GM18526 (cell line): ENCODE measurements around the gene ZNF407.

Experiments used
- POLR2A ChIP-seq: IDR thresholded peaks from 3 replicates; pipeline ENCODE4 v1.6.1; 2011; ENCODE audit not compliant: insufficient read length; ENCODE audit errors: extremely low read depth

The ZNF407 gene

DNA sequence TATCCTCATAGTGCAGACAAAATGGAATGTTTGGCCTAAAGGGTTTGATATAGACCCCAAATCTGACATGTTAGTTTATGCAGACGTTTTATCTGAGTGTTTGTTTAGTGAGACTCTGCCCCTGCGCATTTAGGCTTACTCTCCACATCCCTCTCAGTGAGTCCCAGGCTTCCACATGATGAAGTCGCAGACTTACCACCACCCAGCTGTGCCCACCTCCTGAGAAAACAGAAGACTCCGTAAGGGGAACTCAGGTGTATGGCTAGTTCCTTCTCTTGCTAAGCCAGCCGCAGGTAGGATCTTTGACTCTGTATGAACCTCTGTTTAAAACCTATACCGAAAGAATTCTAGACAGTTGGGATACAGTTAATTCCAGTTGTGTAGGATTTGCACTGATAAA, 338.7 kb downstream of the ZNF407 start:
- TF ChIP-seq POLR2A, result no peak

- TF ChIP-seq POLR2A, result no peak
Measured at GRCh38 chr18:74937291-74937690, 339.6 kb downstream of the ZNF407 start.

DNA sequence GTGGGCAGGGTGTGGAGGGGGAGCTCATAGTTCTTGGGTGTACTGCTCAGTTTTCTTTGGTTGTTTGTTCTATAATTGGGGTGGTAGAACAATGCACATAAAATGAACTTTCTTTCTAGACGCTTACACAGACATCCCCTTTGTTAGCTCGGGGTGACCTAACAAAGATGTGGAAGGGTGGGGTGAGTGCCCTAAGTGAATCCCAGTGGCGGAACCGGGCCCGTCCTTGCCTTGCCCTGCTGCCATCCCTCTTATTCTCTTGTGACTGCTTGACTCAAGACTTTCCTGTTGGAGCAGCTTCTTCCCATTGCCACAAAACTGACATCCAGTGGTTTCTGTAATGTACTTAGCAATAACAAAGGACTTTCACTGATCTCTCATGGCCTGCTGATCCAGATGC, 343.2 kb downstream of the ZNF407 start:
- TF ChIP-seq POLR2A, result no peak

DNA sequence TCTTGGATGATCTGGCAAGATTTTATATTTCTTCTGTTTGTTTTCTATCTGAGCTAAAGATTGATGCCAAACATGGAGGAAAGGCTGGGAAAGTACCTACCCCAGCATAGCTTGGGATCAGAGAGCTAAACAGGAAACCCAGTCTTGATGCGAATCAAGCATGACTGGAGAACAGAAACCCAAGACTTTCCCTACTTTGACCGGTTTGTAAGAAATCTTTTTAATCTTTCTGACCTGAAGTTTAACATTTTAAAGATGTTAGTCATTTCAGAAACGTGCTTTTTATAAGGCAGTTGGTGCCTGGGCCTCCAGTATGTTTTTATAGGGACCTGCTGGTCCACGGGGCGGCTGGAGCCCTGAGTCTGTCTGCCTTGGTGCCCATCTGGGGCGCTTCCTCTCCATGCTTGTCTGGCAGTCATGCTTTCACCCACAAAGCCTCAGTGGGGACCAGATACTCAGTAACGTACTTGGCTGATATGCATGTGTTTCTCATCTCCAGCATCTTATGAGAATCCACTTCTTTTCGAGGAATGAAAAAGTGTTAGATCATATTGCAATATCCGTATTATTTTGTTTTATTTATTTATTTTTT, 344.7 kb downstream of the ZNF407 start:
- no peak for TF ChIP-seq POLR2A

GRCh38 chr18:74944676-74945075, 347.0 kb downstream of the ZNF407 start:
- TF ChIP-seq POLR2A, result no peak

DNA sequence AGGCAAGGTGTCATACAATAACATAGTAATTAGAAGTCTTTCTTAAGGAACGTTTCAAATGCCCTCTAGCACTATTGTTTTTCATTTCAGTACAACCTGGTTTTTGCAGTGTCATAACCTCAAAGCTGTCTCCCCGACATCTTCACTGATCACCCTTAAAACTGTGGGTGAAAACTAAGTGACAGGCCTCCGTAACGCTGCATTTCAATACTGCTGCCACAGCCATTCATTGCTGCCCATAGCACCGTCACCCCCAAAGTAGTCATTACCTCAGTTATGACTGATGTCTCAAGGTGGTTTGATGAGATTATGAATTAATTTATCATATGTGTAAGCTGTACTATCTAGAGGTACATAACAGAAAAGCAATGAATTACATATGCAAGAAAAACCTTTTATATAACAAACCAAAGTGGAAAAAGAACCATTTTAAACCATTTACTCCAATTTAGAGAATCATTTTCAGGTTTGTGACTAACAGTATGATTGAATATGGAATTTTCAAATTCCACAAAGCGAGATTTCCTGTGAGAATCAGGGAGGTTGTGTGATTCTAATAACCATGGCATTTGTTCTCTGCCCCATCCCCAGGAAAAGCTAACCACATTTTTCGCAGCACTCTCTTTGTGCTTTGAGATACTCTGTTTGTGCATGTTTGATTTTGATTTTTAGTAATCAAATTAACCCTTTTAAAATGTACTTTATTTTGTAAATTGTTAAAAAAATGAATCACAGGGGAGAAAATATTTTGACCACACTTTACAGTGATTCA, 348.3 kb downstream of the ZNF407 start:
- no peak for TF ChIP-seq POLR2A

GRCh38 chr18:74946646-74947375, 349.1 kb downstream of the ZNF407 start:
- TF ChIP-seq POLR2A, result no peak

GRCh38 chr18:74947417-74947816, 349.7 kb downstream of the ZNF407 start:
- TF ChIP-seq POLR2A, result no peak

GRCh38 chr18:74947875-74948274, 350.2 kb downstream of the ZNF407 start:
- TF ChIP-seq POLR2A, result no peak

DNA sequence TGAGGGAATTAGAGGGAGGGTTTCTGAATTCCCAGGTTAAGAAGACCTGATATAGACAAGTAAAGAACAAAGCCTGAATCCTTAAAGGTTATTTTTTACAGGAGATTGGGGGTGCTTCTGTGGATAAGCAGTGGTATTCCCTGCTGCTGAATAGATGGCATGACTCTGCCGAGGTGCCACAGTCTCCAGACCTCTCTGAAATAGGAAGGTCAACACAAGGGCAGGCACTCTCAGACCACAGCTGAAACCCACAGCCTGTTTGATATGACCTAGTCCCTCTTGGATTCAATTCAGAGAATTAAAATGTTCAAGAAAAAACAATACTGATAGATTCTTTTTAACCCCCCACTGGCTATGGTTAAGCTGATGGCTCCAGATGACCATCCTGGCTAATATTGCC, 351.9 kb downstream of the ZNF407 start:
- TF ChIP-seq POLR2A, result no peak

DNA sequence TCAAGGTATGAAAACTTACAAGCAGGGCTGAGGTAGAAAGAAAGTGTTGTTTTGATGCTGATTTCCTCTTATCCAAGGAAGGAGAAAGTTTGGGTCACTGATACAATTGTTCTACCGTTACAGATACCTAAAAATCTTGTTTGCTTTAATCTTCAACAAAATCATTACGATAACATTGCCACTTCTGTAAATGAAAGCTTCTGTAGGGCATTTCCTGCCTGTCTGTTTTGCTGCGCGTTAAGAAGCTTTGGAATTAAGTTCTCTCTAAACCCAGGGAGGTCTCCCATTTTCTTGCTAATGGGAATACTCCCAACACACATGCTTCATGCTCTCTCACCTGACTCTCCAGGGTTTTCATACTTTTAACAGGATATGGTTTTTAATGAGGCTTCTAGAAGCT, 352.8 kb downstream of the ZNF407 start:
- no peak for TF ChIP-seq POLR2A

DNA sequence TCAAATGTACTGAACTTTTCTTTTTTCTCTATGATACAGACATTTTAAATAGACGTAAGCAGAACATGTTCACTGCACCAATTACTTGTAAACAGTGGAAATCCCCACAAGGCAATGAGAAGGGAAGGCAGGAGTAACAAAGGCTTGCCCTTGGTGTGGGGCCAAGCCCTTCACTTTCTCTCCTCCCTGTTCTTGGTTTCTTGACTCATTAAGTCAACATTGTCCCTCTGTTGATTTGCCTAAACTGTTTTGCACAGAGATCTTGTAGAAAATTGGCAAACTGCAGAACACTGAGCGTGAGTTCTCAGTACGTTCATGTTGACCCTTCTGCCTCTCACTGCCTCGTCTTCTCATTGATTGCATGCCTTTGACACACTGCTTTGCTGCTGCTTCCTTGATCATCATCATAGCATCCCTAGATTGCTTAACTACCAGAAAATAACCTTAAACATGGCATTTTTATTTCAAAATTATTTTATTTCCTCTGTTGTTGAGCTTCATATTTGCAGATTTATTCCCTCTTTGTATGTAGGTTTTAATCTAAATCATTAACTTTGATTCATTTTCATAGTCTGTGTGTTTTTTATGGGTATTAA, 353.6 kb downstream of the ZNF407 start:
- no peak for TF ChIP-seq POLR2A

DNA sequence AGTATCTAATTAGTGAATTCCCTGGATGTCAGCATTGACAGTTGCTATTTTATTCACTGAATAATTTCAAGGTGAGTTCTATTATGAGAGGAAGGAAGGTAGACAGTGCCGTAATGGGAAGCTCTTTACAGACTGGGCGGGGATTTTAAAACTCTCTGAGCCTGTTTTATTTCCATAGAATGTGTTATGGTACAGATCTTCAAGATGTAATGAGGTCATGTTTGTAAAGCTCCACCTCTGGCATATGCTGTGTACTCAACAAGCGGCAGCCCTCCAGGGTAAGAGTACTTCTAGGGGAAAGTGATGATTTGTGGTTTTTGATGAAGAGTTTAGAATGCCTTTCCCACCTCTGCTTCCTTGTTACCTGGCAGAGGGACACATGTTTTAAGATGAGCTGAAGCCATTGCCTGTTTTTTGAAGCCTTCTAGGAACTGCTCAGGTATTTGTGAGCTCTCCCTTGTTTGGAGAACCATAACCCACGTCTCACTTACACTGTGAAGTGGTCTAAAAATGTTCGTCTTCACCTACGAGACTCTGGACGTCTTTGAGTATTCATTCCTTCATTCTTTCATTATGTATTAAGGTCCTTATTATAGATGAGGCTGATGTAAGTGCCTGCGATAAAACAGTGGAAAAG, 360.0 kb downstream of the ZNF407 start:
- TF ChIP-seq POLR2A, result no peak

- no peak for TF ChIP-seq POLR2A
Measured at GRCh38 chr18:74959216-74959615, 361.5 kb downstream of the ZNF407 start.

DNA sequence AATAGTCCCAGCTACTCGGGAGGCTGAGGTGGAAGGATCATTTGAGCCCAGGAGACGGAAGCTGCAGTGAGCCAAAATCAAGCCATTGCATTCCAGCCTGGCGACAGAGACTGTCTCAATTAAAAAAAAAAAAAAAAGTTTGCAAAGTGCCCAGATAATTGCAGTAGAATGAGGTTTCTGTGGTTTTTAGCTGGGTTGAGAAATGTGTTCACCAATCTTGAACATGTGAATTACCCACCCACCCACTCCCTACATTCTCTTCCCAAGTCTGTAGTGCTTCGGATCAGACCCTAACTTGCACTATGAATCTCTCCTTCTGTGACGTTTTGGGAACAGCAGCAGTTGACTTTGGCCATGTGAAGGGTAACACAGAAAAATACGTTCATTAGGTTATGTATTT, 363.9 kb downstream of the ZNF407 start:
- no peak for TF ChIP-seq POLR2A
